ENCODE results near the gene RNF7. TPM values are rescaled to one million over a fixed set of nuclear protein-coding genes. Genes with fewer than 3 reads are reported as not detected.
"Not testable (repeated sequence)": the region's sequence is repeated elsewhere in the genome, so short reads cannot be mapped to it uniquely, and the experiment has no call there.

RNF7 gene
- total RNA-seq, 5 donors from 2014 or later (not counting 1 experiment from before 2014, with no cell fraction given): 53.5 to 61.2 (median 55.5) TPM

GRCh38 chr3:141703367-141703766, 34.7 kb upstream of the RNF7 start:
- ATAC-seq (replicated peaks in 1 of 4); H3K36me3 Mint-ChIP-seq; POLR2A ChIA-PET: not testable (repeated sequence)

GRCh38 chr3:141707741-141708203, 30.3 kb upstream of the RNF7 start:
- H3K4me1 Mint-ChIP-seq: no peaks in the 10 kb centered on the region
- H3K4me3 Mint-ChIP-seq: no peak overlapping the region
- H3K9me3 ChIP-seq: no peaks in the 10 kb centered on the region
- H3K36me3 Mint-ChIP-seq: no peaks in the 10 kb centered on the region
- H3K36me3 ChIP-seq (ENCODE audit: control insufficient read depth in 2 of 2, extremely low read depth in 1 of 2, insufficient read depth in 1 of 2, low read length in 1 of 2): no peaks in the 10 kb centered on the region
- no CpG with 5 or more reads among the region's 2 CpGs for WGBS (ENCODE audit: insufficient coverage)
- H3K4me3 ChIP-seq (ENCODE audit: control insufficient read depth in 1 of 2, extremely low read depth in 1 of 2, low read length in 1 of 2): no peak overlapping the region
- H3K27ac Mint-ChIP-seq: no peak overlapping the region
- H3K27me3 ChIP-seq (replicated peaks in 1 of 2; ENCODE audit: control insufficient read depth in 2 of 2, extremely low read depth in 1 of 2, insufficient read depth in 2 of 2, low read length in 1 of 2): no peaks in the 10 kb centered on the region
- ATAC-seq (replicated peaks in 1 of 4) (no peak), DNase-seq (no peak)
- no peaks in the 10 kb centered on the region for H3K27me3 Mint-ChIP-seq
- ChIA-PET POLR2A (no interaction called here), CTCF (interaction anchor here in 1 of 2 donors (0.5 kb wide), 1 partner anchor 19 kb away, joined by 3 read pairs; no protein-coding TSS in a partner anchor)
- H3K27ac ChIP-seq (ENCODE audit: low read length): no peak overlapping the region
- H3K9me3 Mint-ChIP-seq: no peaks in the 10 kb centered on the region
- no peaks in the 10 kb centered on the region for H3K4me1 ChIP-seq (ENCODE audit: control insufficient read depth in 1 of 2, extremely low read depth in 1 of 2, insufficient read depth in 2 of 2, low read length in 2 of 2)

More at GRCh38 chr3:141703367-141703766, 34.7 kb upstream of the RNF7 start:
- H3K36me3 ChIP-seq (ENCODE audit: control insufficient read depth in 2 of 2, extremely low read depth in 1 of 2, insufficient read depth in 1 of 2, low read length in 1 of 2); H3K4me1 Mint-ChIP-seq; H3K27me3 Mint-ChIP-seq; H3K27ac ChIP-seq (ENCODE audit: low read length); H3K4me3 ChIP-seq (ENCODE audit: control insufficient read depth in 1 of 2, extremely low read depth in 1 of 2, low read length in 1 of 2); H3K9me3 ChIP-seq; DNase-seq; H3K4me3 Mint-ChIP-seq; H3K27ac Mint-ChIP-seq; CTCF ChIA-PET; H3K9me3 Mint-ChIP-seq; H3K4me1 ChIP-seq (ENCODE audit: control insufficient read depth in 1 of 2, extremely low read depth in 1 of 2, insufficient read depth in 2 of 2, low read length in 2 of 2): not testable (repeated sequence)
- WGBS (ENCODE audit: insufficient coverage): no CpG with 5 or more reads among the region's 3 CpGs
- H3K27me3 ChIP-seq (replicated peaks in 1 of 2; ENCODE audit: control insufficient read depth in 2 of 2, extremely low read depth in 1 of 2, insufficient read depth in 2 of 2, low read length in 1 of 2): peaks cover 0 to 13% of the 10 kb centered on the region in 2 experiments

- ChIA-PET CTCF (interaction anchor here in 1 of 2 donors (0.5 kb wide), 1 partner anchor 19 kb away, joined by 3 read pairs; no protein-coding TSS in a partner anchor), POLR2A (no interaction called here)
- Mint-ChIP-seq H3K36me3 (no peaks in the 10 kb centered on the region), H3K27ac (no peak overlapping the region), H3K9me3 (no peaks in the 10 kb centered on the region), H3K4me3 (no peak overlapping the region), H3K27me3 (no peaks in the 10 kb centered on the region), H3K4me1 (no peaks in the 10 kb centered on the region)
- Histone ChIP-seq H3K27me3 (replicated peaks in 1 of 2; ENCODE audit: control insufficient read depth in 2 of 2, extremely low read depth in 1 of 2, insufficient read depth in 2 of 2, low read length in 1 of 2) (no peaks in the 10 kb centered on the region), H3K4me1 (ENCODE audit: control insufficient read depth in 1 of 2, extremely low read depth in 1 of 2, insufficient read depth in 2 of 2, low read length in 2 of 2) (no peaks in the 10 kb centered on the region), H3K27ac (ENCODE audit: low read length) (no peak overlapping the region), H3K9me3 (no peaks in the 10 kb centered on the region), H3K4me3 (ENCODE audit: control insufficient read depth in 1 of 2, extremely low read depth in 1 of 2, low read length in 1 of 2) (no peak overlapping the region), H3K36me3 (ENCODE audit: control insufficient read depth in 2 of 2, extremely low read depth in 1 of 2, insufficient read depth in 1 of 2, low read length in 1 of 2) (no peaks in the 10 kb centered on the region)
- WGBS (ENCODE audit: insufficient coverage): 68% methylated on average over 4 of the region's 4 CpGs
- ATAC-seq (replicated peaks in 1 of 4) (no peak), DNase-seq (no peak)
Observed at GRCh38 chr3:141708367-141708766, 29.7 kb upstream of the RNF7 start.

GRCh38 chr3:141709126-141709770, 28.9 kb upstream of the RNF7 start:
- Histone ChIP-seq H3K4me3 (ENCODE audit: control insufficient read depth in 1 of 2, extremely low read depth in 1 of 2, low read length in 1 of 2) (no peak overlapping the region), H3K36me3 (ENCODE audit: control insufficient read depth in 2 of 2, extremely low read depth in 1 of 2, insufficient read depth in 1 of 2, low read length in 1 of 2) (no peaks in the 10 kb centered on the region), H3K9me3 (no peaks in the 10 kb centered on the region), H3K4me1 (ENCODE audit: control insufficient read depth in 1 of 2, extremely low read depth in 1 of 2, insufficient read depth in 2 of 2, low read length in 2 of 2) (no peaks in the 10 kb centered on the region), H3K27ac (ENCODE audit: low read length) (no peak overlapping the region), H3K27me3 (replicated peaks in 1 of 2; ENCODE audit: control insufficient read depth in 2 of 2, extremely low read depth in 1 of 2, insufficient read depth in 2 of 2, low read length in 1 of 2) (no peaks in the 10 kb centered on the region)
- Mint-ChIP-seq H3K36me3 (no peaks in the 10 kb centered on the region), H3K27me3 (no peaks in the 10 kb centered on the region), H3K4me1 (no peaks in the 10 kb centered on the region), H3K27ac (no peak overlapping the region), H3K4me3 (no peak overlapping the region), H3K9me3 (no peaks in the 10 kb centered on the region)
- ChIA-PET CTCF (no interaction called here), POLR2A (interaction anchor here in 1 of 2 donors (0.6 kb wide), 1 partner anchor 807 kb away, joined by 5 read pairs; no protein-coding TSS in a partner anchor)
- WGBS (ENCODE audit: insufficient coverage): 100% methylated on average over 2 of the region's 7 CpGs
- ATAC-seq (replicated peaks in 1 of 4): no peak
- no peak for DNase-seq

- H3K9me3 Mint-ChIP-seq: no peaks in the 10 kb centered on the region
- DNase-seq: no peak
- Histone ChIP-seq H3K27me3 (replicated peaks in 1 of 2; ENCODE audit: control insufficient read depth in 2 of 2, extremely low read depth in 1 of 2, insufficient read depth in 2 of 2, low read length in 1 of 2) (no peaks in the 10 kb centered on the region), H3K4me3 (ENCODE audit: control insufficient read depth in 1 of 2, extremely low read depth in 1 of 2, low read length in 1 of 2) (no peak overlapping the region), H3K36me3 (ENCODE audit: control insufficient read depth in 2 of 2, extremely low read depth in 1 of 2, insufficient read depth in 1 of 2, low read length in 1 of 2) (no peaks in the 10 kb centered on the region), H3K27ac (ENCODE audit: low read length) (no peak overlapping the region), H3K4me1 (ENCODE audit: control insufficient read depth in 1 of 2, extremely low read depth in 1 of 2, insufficient read depth in 2 of 2, low read length in 2 of 2) (no peaks in the 10 kb centered on the region), H3K9me3 (no peaks in the 10 kb centered on the region)
- WGBS (ENCODE audit: insufficient coverage): no CpG with 5 or more reads among the region's 6 CpGs
- no peak for ATAC-seq (replicated peaks in 1 of 4)
- ChIA-PET POLR2A (interaction anchor here in 1 of 2 donors (0.6 kb wide), 1 partner anchor 806 kb away, joined by 5 read pairs; no protein-coding TSS in a partner anchor), CTCF (no interaction called here)
- no peaks in the 10 kb centered on the region for H3K36me3 Mint-ChIP-seq
- no peaks in the 10 kb centered on the region for H3K4me1 Mint-ChIP-seq
- no peaks in the 10 kb centered on the region for H3K27me3 Mint-ChIP-seq
- H3K27ac Mint-ChIP-seq: no peak overlapping the region
- no peak overlapping the region for H3K4me3 Mint-ChIP-seq
Observed at GRCh38 chr3:141710121-141710520, 28.0 kb upstream of the RNF7 start.

- H3K27ac Mint-ChIP-seq: no peak overlapping the region
- no peaks in the 10 kb centered on the region for H3K36me3 Mint-ChIP-seq
- H3K36me3 ChIP-seq (ENCODE audit: control insufficient read depth in 2 of 2, extremely low read depth in 1 of 2, insufficient read depth in 1 of 2, low read length in 1 of 2): no peaks in the 10 kb centered on the region
- H3K27me3 ChIP-seq (replicated peaks in 1 of 2; ENCODE audit: control insufficient read depth in 2 of 2, extremely low read depth in 1 of 2, insufficient read depth in 2 of 2, low read length in 1 of 2): no peaks in the 10 kb centered on the region
- H3K9me3 Mint-ChIP-seq: peaks cover 0 to 2% (median 0%) of the 10 kb centered on the region in 3 donors
- H3K27me3 Mint-ChIP-seq: no peaks in the 10 kb centered on the region
- H3K4me1 ChIP-seq (ENCODE audit: control insufficient read depth in 1 of 2, extremely low read depth in 1 of 2, insufficient read depth in 2 of 2, low read length in 2 of 2): no peaks in the 10 kb centered on the region
- DNase-seq: no peak
- H3K4me1 Mint-ChIP-seq: no peaks in the 10 kb centered on the region
- ATAC-seq (replicated peaks in 1 of 4): no peak
- no peaks in the 10 kb centered on the region for H3K9me3 ChIP-seq
- ChIA-PET CTCF (no interaction called here), POLR2A (no interaction called here)
- H3K4me3 Mint-ChIP-seq: no peak overlapping the region
- no peak overlapping the region for H3K27ac ChIP-seq (ENCODE audit: low read length)
- WGBS (ENCODE audit: insufficient coverage): 78% methylated on average over 3 of the region's 6 CpGs
- H3K4me3 ChIP-seq (ENCODE audit: control insufficient read depth in 1 of 2, extremely low read depth in 1 of 2, low read length in 1 of 2): no peak overlapping the region
Observed at GRCh38 chr3:141710888-141711616, 27.0 kb upstream of the RNF7 start.

Data from T-cell (primary cell).